Non-pigmented ciliary epithelial cell (primary cell): Measurements from ENCODE around the gene PPP1R36.
"Not testable (repeated sequence)": the region's sequence is repeated elsewhere in the genome, so short reads cannot be mapped to it uniquely, and the experiment has no call there.

Experiments
- DNase-seq: peaks from one replicate; pipeline ENCODE4 v3.0.0-alpha.2; 2010; ENCODE audit warnings: low read depth

Gene PPP1R36

GRCh38 chr14:64566651-64567122 is 16.9 kb downstream of the PPP1R36 start:
- no peak for DNase-seq

GRCh38 chr14:64569138-64569631 is 19.4 kb downstream of the PPP1R36 start:
- DNase-seq = peak; percentile 23

GRCh38 chr14:64569646-64570045 is 19.9 kb downstream of the PPP1R36 start:
- not testable (repeated sequence) for DNase-seq

- DNase-seq = no peak
These were observed 22.8 kb downstream of the PPP1R36 start for GRCh38 chr14:64572386-64573104.

GRCh38 chr14:64573109-64573508 is 23.3 kb downstream of the PPP1R36 start:
- DNase-seq = no peak

- DNase-seq = no peak
These were observed 24.8 kb downstream of the PPP1R36 start for GRCh38 chr14:64574371-64575107.

GRCh38 chr14:64577211-64577610 is 27.4 kb downstream of the PPP1R36 start:
- no peak for DNase-seq

GRCh38 chr14:64580467-64580866 is 30.7 kb downstream of the PPP1R36 start:
- DNase-seq = no peak

GRCh38 chr14:64581363-64581762 is 31.6 kb downstream of the PPP1R36 start:
- no peak for DNase-seq

GRCh38 chr14:64581817-64582216 is 32.1 kb downstream of the PPP1R36 start:
- no peak for DNase-seq

- DNase-seq = no peak
These were observed 34.4 kb downstream of the PPP1R36 start for GRCh38 chr14:64584190-64584589.

GRCh38 chr14:64591809-64592208 is 42.0 kb downstream of the PPP1R36 start:
- DNase-seq = no peak

- no peak for DNase-seq
These were observed 44.7 kb downstream of the PPP1R36 start for GRCh38 chr14:64594438-64594837.

- DNase-seq = no peak
These were observed 48.6 kb downstream of the PPP1R36 start for GRCh38 chr14:64598404-64598803.

- no peak for DNase-seq
These were observed 51.8 kb downstream of the PPP1R36 start for GRCh38 chr14:64601571-64601970.

GRCh38 chr14:64602826-64603225 is 53.1 kb downstream of the PPP1R36 start:
- no peak for DNase-seq

GRCh38 chr14:64604001-64604400 is 54.2 kb downstream of the PPP1R36 start:
- no peak for DNase-seq

GRCh38 chr14:64604881-64605280 is 55.1 kb downstream of the PPP1R36 start:
- DNase-seq = no peak

- DNase-seq = no peak
These were observed 56.3 kb downstream of the PPP1R36 start for GRCh38 chr14:64605926-64606685.

- DNase-seq = no peak
These were observed 60.4 kb downstream of the PPP1R36 start for GRCh38 chr14:64610049-64610746.

- DNase-seq = no peak
These were observed 61.7 kb downstream of the PPP1R36 start for GRCh38 chr14:64611358-64612020.
